ENCODE data around the gene SLC16A8. TPM values are rescaled to one million over a fixed set of nuclear protein-coding genes. Genes with fewer than 3 reads are reported as not detected.
A peak's percentile ranks its signal among the peaks of the same experiment; 100 is the strongest.

The SLC16A8 gene
- total RNA-seq, 1 donor from 2014 or later, result not detected

DNA sequence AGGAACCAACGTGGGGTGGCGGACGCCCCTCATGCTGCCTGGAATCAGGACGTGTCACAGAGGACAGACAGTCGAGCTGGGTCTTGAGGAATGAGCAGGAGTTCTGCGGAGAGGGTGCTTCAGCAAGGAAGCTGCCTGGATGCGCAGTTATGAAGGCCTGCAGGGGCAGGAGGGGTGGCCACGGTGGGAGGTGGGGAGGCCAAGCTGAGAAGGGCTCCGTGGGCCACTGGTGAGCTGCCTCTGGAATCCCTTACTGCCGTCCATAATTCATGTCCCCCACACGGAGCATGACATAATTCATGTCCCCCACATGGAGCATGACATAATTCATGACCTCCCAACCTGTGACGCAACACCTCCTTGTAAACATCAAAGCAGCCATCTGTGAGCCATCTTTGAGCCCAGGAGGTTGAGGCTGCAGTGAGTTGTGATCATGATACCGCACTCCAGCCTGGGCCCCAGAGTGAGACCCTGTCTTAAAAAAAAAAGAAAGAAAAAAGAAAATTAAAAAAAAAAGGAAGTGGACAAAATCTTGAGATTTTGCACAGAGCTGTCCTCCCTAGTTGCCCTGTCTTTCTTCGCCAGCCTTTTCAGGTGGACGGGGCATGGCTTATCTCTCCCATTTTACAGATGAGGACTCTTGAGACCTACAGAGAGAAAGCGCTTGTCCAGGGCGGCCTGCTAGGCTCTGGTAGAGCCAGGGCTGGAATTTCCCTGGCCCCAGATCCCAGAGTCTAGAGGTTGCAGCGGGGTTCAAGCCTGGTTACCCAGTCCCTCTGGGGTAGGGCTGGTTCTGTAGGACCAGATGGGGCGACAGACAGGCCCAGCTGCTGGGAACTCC lies 51.1 kb downstream of the SLC16A8 start:
- H3K4me3 Mint-ChIP-seq, result no peak overlapping the region
- no peaks in the 10 kb centered on the region for H3K36me3 Mint-ChIP-seq
- H3K4me1 Mint-ChIP-seq (ENCODE audit: unreplicated experiment), result peaks cover 52% of the 10 kb centered on the region
- H3K27me3 Mint-ChIP-seq, result peaks cover 7% of the 10 kb centered on the region
- TF ChIP-seq, protein P1, sequence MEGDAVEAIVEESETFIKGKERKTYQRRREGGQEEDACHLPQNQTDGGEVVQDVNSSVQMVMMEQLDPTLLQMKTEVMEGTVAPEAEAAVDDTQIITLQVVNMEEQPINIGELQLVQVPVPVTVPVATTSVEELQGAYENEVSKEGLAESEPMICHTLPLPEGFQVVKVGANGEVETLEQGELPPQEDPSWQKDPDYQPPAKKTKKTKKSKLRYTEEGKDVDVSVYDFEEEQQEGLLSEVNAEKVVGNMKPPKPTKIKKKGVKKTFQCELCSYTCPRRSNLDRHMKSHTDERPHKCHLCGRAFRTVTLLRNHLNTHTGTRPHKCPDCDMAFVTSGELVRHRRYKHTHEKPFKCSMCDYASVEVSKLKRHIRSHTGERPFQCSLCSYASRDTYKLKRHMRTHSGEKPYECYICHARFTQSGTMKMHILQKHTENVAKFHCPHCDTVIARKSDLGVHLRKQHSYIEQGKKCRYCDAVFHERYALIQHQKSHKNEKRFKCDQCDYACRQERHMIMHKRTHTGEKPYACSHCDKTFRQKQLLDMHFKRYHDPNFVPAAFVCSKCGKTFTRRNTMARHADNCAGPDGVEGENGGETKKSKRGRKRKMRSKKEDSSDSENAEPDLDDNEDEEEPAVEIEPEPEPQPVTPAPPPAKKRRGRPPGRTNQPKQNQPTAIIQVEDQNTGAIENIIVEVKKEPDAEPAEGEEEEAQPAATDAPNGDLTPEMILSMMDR (conservative IDR thresholded peaks at IDR 0.05), result no peak
- H3K9me3 Mint-ChIP-seq, result no peaks in the 10 kb centered on the region
- DNase-seq (ENCODE audit: extremely low spot score, unreplicated experiment), result no peak
- peak overlapping the region; percentile 51 for H3K27ac Mint-ChIP-seq

DNA sequence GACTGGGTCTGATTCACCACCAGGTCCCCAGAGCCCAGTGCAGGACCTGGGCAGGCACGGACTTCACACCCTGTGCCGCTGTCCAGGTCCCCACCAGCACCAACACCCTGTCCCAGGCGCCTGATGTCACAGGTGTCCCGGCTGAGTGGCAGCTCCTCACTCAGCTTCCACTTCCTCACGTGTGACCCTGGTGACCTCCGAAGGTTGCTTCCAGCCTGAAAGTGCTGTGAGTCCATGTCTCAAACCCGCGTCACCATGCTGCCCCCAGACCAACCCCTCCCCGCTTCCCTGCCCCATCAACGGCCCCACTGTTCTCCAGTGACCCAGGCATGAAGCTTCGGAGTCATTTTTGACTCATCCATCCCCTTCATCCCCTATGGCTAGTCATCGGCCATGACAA lies 52.5 kb downstream of the SLC16A8 start:
- Mint-ChIP-seq H3K4me3 (no peak overlapping the region), H3K27me3 (peaks cover 7% of the 10 kb centered on the region), H3K9me3 (no peaks in the 10 kb centered on the region), H3K36me3 (no peaks in the 10 kb centered on the region), H3K4me1 (ENCODE audit: unreplicated experiment) (peaks cover 58% of the 10 kb centered on the region), H3K27ac (no peak overlapping the region)
- TF ChIP-seq, protein P1 (conservative IDR thresholded peaks at IDR 0.05), result no peak
- DNase-seq (ENCODE audit: extremely low spot score, unreplicated experiment), result no peak

DNA sequence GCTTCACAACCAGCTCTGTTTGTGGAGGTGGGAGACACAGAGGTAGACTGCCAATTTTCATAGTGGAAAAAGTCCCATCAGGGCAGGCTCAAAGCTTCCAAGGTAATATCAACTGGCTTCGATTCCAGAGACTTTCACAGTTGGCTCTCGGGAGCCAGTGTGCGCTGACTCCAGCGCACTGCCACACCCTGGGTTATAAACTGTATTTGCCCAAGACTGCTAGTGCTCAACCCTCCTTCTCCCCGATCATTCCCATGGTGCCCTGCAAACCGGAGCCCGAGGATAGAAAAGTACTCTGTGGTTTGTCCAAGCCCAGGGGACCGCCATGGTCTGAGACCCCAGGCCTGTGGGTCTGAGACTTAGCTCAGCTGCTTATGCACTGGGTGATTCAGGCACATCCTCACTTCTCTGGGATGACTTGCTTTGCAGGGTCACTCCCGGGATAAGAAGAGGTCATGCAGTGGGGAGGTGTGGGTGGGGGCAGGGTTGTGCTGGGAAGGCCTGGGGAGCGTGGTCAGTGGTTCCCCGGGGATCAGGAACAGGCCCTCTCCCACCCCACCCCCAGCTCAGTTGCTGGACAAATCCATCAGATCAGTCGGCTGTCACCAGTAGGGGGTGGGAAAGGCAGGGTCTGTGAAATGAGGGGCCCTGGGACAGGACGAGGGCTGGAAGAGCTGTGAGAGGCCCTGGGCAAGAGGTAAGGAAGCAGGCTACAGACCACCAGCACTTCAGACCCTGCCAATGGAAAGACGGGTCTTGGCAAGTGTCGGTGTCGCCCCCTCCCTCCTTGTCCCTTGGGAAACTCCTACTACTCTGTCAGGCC lies 53.5 kb downstream of the SLC16A8 start:
- Mint-ChIP-seq H3K9me3 (no peaks in the 10 kb centered on the region), H3K27me3 (peaks cover 7% of the 10 kb centered on the region), H3K27ac (no peak overlapping the region), H3K36me3 (no peaks in the 10 kb centered on the region), H3K4me3 (no peak overlapping the region), H3K4me1 (ENCODE audit: unreplicated experiment) (peaks cover 57% of the 10 kb centered on the region)
- TF ChIP-seq, protein P1 (conservative IDR thresholded peaks at IDR 0.05), result no peak
- no peak for DNase-seq (ENCODE audit: extremely low spot score, unreplicated experiment)

DNA sequence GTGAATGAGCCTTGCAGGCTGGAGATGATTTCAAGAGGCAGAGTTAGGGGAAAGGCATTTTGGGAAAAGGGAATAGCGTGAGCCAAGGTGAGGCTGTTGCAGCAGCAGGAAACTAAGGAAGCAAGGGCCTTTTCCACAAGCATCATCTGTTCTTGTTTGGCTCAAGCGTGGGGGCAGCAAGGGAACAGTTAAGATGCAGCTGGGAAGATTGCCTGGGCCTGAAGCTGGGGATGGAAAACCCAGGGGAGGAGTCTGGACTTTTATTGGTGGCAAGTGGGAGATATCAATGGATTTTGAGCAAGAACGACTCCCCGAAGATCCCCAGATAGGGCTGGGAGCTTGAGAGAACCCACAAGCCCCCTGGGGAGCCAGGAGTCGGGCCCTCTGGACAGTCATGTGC lies 54.1 kb downstream of the SLC16A8 start:
- peaks cover 10% of the 10 kb centered on the region for H3K27me3 Mint-ChIP-seq
- peaks cover 51% of the 10 kb centered on the region for H3K4me1 Mint-ChIP-seq (ENCODE audit: unreplicated experiment)
- H3K27ac Mint-ChIP-seq, result no peak overlapping the region
- no peaks in the 10 kb centered on the region for H3K36me3 Mint-ChIP-seq
- no peak overlapping the region for H3K4me3 Mint-ChIP-seq
- H3K9me3 Mint-ChIP-seq, result no peaks in the 10 kb centered on the region
- TF ChIP-seq, protein P1 (conservative IDR thresholded peaks at IDR 0.05), result no peak
- no peak for DNase-seq (ENCODE audit: extremely low spot score, unreplicated experiment)

DNA sequence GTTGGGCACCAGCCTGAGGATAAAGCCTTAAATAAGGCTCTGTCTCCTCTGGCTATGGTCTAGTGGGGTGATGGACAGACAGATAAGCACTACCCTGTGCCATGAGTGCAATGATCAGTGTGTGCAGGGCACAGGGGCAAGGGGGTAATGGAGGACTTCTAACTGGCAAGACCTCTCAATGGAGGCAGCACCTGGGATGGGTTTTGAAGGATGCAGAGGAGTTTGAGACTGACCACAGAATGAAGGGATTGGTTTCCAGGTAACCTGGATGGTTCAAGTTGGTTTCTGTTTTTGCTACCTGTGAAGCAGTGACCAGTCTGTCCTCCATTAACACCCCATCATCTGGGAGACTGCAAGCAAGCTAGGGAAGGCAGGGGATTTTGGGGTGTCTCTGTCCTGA lies 54.6 kb downstream of the SLC16A8 start:
- H3K4me1 Mint-ChIP-seq (ENCODE audit: unreplicated experiment), result peaks cover 48% of the 10 kb centered on the region
- TF ChIP-seq, protein P1 (conservative IDR thresholded peaks at IDR 0.05), result no peak

More for the DNA sequence above, 54.6 kb downstream of the SLC16A8 start:
- peaks cover 10% of the 10 kb centered on the region for H3K27me3 Mint-ChIP-seq
- no peak overlapping the region for H3K4me3 Mint-ChIP-seq
- H3K27ac Mint-ChIP-seq, result no peak overlapping the region
- H3K36me3 Mint-ChIP-seq, result no peaks in the 10 kb centered on the region
- no peaks in the 10 kb centered on the region for H3K9me3 Mint-ChIP-seq
- no peak for DNase-seq (ENCODE audit: extremely low spot score, unreplicated experiment)
